Measurements from ENCODE around the gene KIF4A. TPM values are rescaled to one million over a fixed set of nuclear protein-coding genes. Genes with fewer than 3 reads are reported as not detected.

The KIF4A gene, protein sequence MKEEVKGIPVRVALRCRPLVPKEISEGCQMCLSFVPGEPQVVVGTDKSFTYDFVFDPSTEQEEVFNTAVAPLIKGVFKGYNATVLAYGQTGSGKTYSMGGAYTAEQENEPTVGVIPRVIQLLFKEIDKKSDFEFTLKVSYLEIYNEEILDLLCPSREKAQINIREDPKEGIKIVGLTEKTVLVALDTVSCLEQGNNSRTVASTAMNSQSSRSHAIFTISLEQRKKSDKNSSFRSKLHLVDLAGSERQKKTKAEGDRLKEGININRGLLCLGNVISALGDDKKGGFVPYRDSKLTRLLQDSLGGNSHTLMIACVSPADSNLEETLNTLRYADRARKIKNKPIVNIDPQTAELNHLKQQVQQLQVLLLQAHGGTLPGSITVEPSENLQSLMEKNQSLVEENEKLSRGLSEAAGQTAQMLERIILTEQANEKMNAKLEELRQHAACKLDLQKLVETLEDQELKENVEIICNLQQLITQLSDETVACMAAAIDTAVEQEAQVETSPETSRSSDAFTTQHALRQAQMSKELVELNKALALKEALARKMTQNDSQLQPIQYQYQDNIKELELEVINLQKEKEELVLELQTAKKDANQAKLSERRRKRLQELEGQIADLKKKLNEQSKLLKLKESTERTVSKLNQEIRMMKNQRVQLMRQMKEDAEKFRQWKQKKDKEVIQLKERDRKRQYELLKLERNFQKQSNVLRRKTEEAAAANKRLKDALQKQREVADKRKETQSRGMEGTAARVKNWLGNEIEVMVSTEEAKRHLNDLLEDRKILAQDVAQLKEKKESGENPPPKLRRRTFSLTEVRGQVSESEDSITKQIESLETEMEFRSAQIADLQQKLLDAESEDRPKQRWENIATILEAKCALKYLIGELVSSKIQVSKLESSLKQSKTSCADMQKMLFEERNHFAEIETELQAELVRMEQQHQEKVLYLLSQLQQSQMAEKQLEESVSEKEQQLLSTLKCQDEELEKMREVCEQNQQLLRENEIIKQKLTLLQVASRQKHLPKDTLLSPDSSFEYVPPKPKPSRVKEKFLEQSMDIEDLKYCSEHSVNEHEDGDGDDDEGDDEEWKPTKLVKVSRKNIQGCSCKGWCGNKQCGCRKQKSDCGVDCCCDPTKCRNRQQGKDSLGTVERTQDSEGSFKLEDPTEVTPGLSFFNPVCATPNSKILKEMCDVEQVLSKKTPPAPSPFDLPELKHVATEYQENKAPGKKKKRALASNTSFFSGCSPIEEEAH
- total RNA-seq, result 1.1 and 24.6 TPM in 2 replicates

DNA sequence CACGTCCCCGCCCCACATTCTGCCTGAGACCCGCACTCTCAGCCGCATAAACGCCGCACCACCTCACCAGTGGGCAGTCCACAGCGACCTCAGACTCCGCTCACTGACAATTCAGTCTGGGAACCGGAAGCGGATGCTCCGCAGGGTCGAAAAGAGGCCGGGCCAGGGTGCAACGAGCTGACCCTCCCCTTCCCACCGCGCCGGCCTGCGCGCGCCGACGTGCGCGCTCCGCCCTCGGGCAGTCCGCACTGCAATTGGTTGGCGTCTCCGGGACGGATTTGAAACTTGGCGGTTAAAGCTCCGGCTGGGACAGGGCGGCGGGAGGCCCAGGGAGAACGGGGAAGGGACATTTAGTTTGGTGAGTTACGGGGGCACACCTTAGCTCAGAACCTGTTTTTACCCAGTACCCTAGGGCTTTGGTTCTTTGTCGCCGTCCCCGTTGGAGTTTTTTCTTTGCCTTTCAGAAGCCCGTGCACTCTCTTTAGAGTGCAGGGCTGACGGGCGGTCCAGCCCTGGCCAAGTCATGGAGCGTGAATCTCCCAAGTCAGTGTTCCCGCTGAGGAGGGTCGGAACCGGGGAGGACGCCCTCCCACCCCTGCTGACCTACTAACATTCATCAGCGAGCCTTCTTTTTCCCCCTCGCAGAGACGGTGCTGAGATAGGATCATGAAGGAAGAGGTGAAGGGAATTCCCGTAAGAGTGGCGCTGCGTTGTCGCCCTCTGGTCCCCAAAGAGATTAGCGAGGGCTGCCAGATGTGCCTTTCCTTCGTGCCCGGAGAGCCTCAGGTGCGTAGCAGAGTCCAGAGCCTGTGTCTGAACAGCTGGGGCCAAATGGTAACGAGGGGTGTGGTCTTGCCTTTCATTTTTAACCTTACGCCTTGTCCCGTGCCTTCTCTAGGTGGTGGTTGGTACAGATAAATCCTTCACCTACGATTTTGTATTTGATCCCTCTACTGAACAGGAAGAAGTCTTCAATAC, at the start of gene KIF4A, which contains the start of gene PDZD11:
Gene KIF4A (plus strand): TSS at position 312 of the 978 bp plus-strand sequence. CDS start 355 bp downstream, at position 667.
Gene PDZD11 (minus strand): TSS at position 135 of the 978 bp plus-strand sequence. CDS start 586 bp downstream, outside the sequence.

DNA sequence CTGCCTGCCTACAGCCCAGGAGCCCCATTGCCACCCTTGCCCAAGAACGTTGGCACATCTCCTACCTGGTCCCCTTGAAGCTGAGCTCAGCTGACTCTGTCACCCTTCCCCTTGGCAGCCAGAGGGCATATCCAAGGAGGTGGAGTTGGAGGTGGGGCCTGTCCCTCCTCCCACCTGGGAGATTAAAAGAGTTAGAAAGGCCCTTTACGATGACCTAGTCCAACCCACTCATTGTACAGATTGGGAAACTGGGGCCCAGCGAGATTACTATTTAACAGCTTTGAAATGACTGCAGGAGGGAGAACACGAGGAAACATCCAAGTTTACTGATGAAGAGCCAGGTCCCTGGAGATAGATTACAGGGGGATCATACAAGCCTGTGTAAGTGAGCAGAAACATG, 29.8 kb upstream of the KIF4A start, which contains the start of gene P2RY4:
Gene P2RY4 (minus strand): TSS at position 101 of the 400 bp plus-strand sequence. CDS start 580 bp downstream, outside the sequence.

DNA sequence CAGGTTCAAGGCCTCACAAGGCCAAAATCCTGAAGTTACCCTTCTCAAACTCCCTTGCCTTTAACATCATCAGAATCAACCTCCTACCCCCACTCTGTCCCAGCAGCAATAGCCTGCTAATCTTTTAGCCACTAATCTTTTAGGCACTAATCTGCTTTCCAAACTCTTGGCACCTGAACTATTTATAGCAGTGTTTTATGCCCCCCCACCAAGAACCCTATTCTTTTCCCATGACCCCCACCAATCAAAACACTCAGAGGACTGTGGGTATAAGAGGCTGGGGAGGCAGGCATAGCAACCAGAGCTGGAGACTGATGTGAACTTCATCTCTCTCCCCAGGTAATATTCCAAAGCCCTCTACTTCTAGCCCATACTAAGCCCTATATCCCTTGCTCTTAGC, 21.9 kb upstream of the KIF4A start, which contains the start of gene ARR3:
Gene ARR3 (plus strand): TSS at position 301 of the 400 bp plus-strand sequence. CDS start 1,052 bp downstream, outside the sequence.

DNA sequence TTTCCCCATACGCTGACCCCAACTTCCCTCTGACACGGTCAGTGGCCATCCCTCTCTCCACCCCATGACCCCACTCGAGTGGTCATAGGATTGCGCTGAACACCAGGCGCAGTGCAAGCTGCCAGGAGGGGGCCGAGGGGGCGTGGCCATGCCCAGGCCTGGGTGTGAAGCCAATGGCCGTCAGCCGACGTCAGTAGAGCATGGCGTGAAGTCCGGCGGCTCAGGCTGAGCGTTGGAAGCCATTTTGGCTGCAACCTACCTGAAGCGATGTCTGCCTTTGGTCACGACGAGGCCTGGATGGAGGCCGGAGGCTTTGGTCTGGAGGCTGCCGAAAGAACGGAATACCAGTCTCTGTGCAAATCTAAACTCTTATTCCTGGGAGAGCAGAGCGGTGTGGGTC, 8.0 kb upstream of the KIF4A start, which contains the start of gene RAB41:
Gene RAB41 (plus strand): TSS at position 222 of the 400 bp plus-strand sequence. CDS start 46 bp downstream, at position 268.

DNA sequence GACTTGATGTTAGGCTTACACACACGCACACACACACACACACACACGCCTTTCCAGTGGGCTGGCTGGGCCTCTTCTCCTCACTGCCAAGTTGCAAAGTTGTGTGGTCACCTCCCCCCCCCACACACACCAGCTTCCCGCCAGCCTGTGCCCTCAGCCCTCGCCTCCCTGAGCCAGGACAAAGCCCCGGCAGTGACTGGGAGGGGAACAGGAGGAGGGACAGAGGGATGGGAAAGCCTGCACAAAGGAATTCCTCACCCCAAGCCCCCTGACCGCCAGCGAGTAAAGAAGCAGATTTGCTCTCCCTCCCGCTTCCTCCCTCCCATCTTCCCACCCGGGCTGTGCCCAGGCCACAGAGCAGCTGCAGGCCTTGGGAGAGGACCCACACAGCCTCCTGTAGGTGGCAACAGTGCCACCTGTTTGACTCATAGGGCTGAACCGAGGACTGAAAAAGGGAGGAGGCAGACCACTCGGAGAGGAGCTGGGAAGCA, 133.0 kb downstream of the KIF4A start, which contains the start of gene GDPD2:
Gene GDPD2 (plus strand): TSS at position 464 of the 491 bp plus-strand sequence. CDS start 1,671 bp downstream, outside the sequence.

DNA sequence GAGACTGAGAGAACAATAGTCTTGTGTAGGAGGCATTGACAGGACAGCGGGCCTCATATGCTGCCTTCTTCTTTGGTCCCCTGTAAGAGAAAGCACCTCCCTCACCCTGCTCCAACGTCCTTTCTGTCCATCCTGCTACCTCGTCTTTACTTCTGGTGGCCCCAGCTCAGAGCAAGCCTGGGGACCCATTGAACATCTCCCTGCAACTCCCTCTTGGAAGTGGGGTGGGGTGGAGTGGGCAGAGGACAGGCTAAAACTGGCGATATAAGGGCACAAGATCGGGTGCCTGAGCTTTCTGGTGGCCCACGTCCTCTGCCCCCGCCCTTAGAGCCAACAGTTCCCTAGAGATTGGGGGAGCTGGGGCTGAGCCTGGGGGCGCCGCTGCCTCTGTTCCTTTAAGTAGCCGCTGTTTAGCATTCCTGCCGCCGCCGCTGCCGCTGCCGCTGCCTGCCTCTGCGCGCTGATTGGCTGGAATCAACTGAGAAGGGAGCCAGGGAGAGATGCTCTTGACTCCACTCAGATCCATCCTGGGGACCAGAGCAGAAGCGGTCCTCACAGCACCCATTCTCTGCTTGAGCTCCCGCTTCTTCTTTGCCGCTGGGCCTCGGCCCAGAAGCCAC, 154.5 kb downstream of the KIF4A start, which contains the start of gene DLG3:
Gene DLG3 (plus strand): TSS at position 510 of the 620 bp plus-strand sequence. CDS start 367 bp downstream, outside the sequence.

Small RNAs within 50 kb of the gene (small RNA-seq; reads per million reads assigned to genes)
- gene RNA5SP507 (ENCODE audit: low replicate concordance), result 0.16 reads per million
- gene RNU4-81P (ENCODE audit: low replicate concordance), result not detected
- 9.3 reads per million, percentile 94 among the genes with 10 or more reads in this experiment for gene RNY4P23 (ENCODE audit: low replicate concordance)

Other genes starting within 250 kb of the KIF4A start
- gene AWAT2, start 240.2 kb upstream of the KIF4A start, total RNA-seq, result not detected in 2 replicates
- gene OTUD6A, start 227.6 kb upstream of the KIF4A start, total RNA-seq, result not detected in 2 replicates
- 38.5 and 160 TPM in 2 replicates for gene IGBP1, start 156.7 kb upstream of the KIF4A start, total RNA-seq
- gene DGAT2L6, start 112.6 kb upstream of the KIF4A start, total RNA-seq, result not detected in 2 replicates
- not detected in 2 replicates for gene AWAT1, start 55.4 kb upstream of the KIF4A start, total RNA-seq
- 0.14 and 0.22 TPM in 2 replicates for gene P2RY4, start 29.9 kb upstream of the KIF4A start, total RNA-seq
- not detected in 2 replicates for gene ARR3, start 21.8 kb upstream of the KIF4A start, total RNA-seq
- gene RAB41, start 7.9 kb upstream of the KIF4A start, total RNA-seq, result not detected in 2 replicates
- 39.0 and 49.1 TPM in 2 replicates for gene PDZD11, start 177 bp upstream of the KIF4A start, total RNA-seq
- not detected in 2 replicates for gene GDPD2, start 133.2 kb downstream of the KIF4A start, total RNA-seq
- gene DLG3, start 154.7 kb downstream of the KIF4A start, total RNA-seq, result 14.2 and 21.3 TPM in 2 replicates